Ureter (tissue), 1 donor: ENCODE data around the gene PTPN12. TPM values are rescaled to one million over a fixed set of nuclear protein-coding genes. Genes with fewer than 3 reads are reported as not detected.
"Not testable (repeated sequence)": the region's sequence is repeated elsewhere in the genome, so short reads cannot be mapped to it uniquely, and the experiment has no call there.

ENCODE experiments used
- DNase-seq: peaks from one replicate; pipeline ENCODE4 v3.0.0-alpha.2; 2020; ENCODE audit warnings: low spot score
- total RNA-seq: library from RNA; stranded (reverse); gene quantifications from one replicate; pipeline ENCODE4 v1.2.4, GENCODE V29; 2023
- donor health status: DM: yes; HTN: yes; CAD: no.

PTPN12 gene
- total RNA-seq, result 72.9 TPM

DNA sequence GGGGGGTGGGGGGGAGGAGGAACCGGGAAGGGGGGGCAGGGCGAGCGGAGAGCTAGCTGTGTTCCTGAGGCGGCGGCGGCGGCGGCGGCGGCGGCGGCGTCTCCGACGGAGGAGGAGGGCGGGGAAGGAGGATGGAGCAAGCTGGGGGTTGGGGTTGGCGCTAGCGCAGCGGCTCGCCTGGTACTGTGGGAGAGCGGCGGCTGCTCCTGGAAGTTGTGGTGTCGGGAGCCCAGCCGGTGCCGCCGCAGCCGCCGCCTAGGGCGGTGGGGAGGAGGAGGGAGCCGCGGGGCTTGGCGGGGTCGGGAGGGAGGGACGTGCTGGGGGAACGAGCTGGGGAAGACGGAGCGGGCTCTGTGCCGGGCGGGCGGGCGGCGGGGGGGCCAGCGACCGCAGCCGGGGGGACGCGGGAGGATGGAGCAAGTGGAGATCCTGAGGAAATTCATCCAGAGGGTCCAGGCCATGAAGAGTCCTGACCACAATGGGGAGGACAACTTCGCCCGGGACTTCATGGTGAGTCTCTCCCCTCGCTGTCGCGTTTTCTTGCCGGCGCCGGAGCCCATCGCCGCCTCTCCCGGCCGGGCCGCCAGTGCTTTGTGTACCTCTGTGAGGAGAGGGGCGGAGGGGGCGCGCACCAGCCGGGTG is at the start of gene PTPN12:
Gene PTPN12 (plus strand): TSS at position 160 of the 642 bp plus-strand sequence. CDS start 252 bp downstream, at position 412.
- DNase-seq, result no peak

DNA sequence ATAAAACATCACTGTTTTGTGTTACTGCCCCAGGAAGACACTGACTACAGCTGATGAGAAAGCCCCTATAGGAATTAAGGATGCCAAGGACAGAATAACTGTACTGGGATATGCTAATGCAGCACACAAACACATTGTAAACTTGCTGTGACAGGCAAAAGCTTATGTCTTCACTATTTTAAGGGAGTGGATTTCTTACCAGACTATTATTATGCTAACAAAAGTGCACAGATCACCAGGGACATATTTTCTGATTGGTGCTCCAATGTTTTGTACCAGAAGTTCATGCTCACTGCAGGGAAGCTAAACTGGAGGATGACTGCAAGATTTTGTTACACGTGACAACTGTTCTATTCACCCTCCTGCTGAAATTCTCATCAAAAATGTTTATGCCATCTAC is 48.1 kb upstream of the PTPN12 start:
- DNase-seq, result no peak

DNA sequence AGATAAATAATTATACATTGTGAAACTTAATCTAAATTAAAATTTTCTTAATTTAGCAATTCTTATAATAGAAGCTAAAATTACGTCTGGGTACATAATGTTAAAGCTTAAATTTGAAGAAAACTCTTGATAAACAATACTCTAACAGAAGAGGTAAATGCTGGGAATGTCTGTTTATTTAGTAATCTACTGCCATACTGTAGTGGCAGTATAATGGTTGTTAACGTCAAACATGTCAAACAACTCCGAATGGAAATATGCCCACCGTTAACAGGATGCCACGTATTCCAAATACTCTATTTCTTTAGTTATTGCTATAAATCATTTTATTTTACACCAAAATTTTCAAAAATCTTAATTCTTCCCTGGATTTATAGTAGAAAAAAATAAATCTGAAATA is 40.0 kb upstream of the PTPN12 start:
- no peak for DNase-seq

DNA sequence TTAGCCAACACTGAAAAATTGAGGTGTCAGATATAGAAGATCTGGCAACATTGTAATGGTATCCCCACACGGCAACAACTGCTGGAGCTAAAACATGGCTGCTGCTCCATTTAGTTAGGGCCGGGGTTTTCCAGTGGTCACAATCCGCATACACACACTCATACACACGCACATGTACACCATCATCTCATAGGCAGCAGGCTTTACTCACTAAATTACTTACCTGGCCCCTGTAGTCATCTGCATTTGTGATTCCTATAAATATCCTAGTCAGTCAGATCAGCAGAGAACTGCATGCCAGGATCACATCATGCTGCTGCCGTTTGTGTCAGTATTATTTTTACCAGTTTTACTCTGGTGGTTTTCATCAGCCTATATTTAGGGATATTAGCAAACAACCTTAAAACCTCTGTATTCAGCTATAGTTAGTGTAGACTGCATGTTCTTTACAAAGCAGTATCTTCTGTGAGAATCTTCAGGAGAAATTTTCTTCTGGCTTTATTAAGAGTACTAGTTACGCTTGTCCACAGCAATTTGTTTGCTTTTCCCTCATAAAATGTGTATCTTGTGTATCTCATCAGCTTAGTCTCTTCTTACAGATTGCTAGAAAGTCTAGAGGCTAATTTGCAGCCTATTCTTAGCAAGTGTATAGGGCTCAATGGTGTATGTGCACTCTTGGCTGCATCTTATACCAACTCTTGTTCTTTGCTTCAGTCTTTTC is 38.3 kb upstream of the PTPN12 start:
- DNase-seq, result no peak

DNA sequence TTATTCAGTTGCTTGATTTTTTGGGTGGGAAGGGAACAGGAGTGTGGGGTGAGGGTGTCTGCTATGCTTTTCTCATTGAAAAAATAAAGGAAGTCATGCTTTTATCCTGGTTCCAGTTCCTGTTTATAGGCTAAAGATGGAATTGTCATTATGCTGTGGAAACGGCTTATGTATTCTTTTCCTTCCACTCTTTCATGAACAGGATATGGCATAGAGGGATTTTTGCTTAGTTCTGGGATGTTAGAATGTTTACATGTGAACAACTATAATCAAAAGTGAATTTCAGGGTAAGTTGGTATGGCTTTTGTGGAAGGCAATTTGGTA is 35.9 kb upstream of the PTPN12 start:
- no peak for DNase-seq

DNA sequence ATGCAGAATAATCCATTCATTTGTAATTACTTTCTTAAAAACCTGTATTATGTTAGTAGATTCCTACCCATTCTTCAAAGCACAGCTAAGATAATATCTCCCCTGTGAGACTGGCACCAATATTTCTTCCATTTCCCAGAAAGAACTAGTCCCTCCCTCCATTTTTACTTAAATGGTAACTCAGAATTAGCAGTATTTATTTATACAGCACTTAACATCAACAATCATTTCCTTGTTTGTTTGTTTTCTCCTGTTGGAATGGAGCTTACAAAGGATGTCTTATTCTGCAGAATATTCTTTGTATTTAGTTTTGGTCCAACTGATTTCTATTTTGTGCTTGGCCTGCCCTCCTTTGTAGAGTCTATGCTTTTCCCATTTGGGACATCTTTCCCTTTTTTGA is 32.1 kb upstream of the PTPN12 start:
- no peak for DNase-seq

DNA sequence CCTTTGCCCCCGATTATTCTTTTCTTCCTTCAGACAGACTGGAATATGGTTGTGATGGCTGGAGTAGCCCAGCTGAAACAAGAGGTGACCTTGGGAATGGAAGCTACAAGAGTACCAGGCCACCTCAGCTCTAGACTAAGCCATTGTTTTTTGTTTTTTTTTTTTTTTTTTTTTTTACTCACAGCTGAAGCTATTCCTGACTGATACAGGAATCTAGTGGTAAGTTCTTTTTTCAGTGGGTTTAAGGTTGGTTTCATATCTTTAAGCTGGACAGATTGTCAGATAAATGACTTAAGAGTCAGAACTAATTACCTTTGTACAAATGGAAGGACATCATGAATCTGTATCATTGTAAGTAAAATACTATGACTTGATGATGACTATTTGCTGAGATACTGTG is 30.2 kb upstream of the PTPN12 start:
- DNase-seq, result no peak

DNA sequence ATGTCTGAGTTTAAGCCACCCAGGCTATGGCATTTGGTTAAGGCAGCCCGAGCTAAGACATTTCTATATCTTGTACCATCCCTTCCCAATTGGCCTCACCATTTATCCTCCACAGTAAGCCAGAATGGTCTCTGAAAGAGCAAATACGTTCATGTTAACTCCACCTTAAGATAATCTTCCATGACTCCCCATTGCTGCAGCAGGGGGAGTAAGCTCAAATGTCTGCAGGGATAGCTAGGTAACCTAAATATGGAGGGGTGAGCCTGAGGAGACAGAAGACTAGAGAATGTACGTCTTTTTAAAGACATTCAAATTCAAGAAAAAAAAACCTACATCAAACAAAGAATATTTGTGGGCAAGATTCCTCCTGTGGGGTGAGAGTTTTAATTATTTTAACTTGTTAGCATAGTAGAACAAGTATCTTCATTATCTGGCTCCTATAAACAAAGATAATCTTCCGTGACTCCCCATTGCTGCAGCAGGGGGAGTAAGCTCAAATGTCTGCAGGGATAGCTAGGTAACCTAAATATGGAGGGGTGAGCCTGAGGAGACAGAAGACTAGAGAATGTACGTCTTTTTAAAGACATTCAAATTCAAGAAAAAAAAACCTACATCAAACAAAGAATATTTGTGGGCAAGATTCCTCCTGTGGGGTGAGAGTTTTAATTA is 24.0 kb upstream of the PTPN12 start:
- not testable (repeated sequence) for DNase-seq

DNA sequence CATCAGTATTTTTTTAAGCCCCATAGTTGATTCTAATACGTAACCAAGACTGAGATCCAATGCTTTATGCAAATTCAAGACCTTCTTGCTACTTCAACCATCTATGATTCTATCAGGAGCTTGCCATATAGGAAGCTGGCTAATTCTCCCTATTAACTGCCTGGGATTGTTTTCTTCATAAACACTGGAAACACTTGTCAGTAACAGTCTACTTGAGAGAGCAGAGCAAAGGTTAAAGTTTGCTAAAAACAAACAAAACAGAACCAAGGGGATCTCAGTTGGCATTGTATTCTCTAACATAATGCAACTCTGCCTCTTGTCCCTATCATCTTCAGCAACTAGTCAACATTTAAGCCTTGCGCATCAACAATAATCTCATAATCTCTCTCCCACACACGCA is 21.0 kb upstream of the PTPN12 start:
- DNase-seq, result no peak

DNA sequence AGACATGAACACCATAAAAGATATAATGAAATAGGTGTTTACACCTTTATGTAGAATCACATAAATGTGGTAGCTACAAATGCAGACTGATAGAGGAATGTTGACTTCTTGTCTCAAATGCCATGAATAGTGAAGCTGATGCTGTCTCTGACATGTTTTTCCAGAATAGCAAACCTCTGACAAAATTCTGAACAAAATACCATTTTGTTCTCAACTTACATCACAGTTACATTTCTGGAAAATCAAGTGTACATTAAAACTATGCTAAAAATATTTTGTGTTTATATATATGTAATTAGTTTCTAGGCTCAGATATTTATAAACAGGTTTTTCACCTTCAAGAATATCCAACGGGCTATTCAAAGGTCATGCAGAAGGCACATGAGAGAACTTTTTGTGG is 16.8 kb upstream of the PTPN12 start:
- no peak for DNase-seq

DNA sequence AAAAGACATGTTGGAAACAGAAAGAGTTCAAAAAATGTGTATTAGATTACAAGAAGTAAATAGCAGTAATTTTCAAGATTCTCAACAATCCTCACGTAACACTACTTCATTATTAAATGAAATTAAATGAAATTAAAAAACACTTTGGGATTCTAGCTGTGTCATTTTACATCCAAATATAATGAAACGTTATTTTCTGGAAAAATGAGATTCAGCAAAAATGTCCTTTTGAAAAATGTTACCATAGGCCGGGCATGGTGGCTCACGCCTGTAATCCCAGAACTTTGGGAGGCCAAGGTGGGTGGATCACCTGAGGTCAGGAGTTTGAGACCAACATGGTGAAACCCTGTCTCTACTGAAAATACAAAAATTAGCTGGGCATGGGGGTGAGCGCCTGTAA is 15.6 kb upstream of the PTPN12 start:
- not testable (repeated sequence) for DNase-seq

DNA sequence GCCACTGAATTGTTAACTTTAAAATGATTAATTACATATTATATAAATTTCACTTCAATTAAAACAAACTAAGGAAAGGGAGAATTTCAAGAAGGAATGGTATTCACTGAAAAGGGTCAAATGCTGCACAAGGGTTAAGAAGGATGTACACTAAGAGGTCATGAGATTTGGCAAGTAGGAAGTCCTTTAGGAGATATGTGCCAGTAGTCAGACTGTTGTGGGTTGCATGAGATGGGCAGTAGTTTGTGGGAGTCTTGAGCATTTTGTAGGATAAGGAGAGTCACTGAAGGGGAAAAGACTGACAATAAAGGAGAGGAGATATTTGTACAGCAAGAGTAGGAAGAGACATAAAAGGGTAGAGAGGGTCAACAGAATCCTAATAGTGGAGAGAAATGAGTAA is 12.4 kb upstream of the PTPN12 start:
- no peak for DNase-seq

DNA sequence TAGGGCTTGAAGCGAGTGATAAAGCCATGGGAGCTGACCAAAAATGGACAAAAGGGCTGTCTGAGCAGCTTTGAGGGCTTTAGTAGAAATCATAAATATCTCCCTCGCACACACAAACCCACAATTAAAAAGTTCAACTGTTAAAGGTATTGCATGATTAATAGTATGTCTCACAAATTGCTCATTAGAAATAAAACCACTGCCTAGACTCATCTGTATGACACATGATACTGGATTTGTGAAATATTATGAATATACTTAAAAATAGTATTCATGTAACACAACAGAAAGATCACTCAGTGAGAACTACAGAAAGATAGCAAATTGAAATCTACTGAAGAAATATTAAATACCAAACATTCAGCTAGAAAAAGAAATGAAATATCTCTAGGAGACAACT is 11.9 kb upstream of the PTPN12 start:
- no peak for DNase-seq

DNA sequence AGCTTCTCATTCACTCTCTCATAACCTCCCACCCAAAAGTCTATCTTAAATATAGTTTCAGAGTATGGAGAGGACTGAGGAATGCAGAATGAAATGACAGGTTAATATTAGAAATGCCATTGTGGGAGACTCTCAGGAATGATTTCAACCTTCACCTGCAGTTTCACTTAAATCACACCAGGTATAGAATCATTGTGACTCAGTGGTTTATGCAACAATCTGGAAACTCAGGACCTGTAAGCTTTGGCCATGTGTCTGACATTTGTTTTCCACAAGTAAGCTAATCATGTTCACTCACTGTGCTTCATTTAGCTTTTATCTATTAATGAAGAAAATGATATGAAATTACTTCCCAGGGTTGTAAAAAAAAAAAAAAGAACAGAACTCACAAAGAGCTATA is 8.7 kb upstream of the PTPN12 start:
- DNase-seq, result no peak

DNA sequence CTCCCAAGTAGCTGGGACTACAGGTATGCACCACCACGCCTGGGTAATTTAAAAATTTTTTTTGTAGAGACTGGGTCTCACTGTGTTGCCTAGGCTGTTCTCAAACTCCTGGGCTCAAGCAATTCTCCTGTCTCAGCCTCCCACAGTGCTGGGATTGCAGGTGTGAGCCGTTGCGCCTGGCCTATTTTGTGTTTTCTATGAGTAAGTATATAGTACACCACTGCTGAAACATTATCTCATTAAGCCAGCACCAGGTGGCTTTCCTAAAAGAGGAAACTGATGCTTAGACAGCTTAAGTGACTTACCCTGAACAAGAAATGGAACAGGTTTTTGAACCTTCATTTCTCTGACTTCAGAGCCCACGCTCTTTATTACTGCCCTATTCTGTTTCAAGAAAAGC is 7.8 kb upstream of the PTPN12 start:
- DNase-seq, result no peak

DNA sequence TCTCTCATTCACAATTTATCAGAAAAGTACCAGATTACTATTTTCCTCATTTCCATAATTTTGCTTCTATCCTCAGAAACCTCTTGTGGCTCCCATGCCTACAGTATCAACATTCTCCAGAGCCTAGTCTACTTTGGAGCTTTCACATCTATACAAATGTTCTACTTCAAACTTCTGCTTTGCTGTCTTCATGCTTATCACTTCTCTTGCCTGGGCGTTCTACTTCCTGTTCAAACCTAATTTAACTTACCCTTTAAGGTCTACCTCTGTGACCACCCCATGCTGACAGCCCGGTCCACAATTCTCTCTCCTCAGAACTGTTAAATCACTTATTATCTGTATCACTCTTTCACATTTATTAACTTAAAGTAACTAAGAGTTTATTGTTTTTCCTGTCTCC is 6.1 kb upstream of the PTPN12 start:
- DNase-seq, result no peak

DNA sequence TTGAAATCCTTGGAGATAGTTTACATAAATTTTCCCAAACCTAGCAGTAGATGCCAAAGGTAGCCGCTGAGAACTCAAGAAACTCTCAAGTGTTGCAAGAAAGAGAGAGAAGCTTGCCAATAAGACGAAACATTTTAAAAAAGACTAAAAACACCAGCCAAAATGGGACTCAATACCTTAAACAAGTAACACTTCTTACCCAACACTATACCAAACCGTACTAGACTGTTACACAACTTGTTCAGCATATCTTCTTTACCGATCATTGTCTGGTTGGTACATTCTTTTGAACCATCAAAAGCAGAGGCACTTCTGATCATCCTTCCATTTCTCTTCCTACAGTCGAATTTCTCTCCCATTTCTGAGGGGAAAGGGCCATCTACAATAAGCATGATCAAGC is 4.8 kb upstream of the PTPN12 start:
- DNase-seq, result no peak

DNA sequence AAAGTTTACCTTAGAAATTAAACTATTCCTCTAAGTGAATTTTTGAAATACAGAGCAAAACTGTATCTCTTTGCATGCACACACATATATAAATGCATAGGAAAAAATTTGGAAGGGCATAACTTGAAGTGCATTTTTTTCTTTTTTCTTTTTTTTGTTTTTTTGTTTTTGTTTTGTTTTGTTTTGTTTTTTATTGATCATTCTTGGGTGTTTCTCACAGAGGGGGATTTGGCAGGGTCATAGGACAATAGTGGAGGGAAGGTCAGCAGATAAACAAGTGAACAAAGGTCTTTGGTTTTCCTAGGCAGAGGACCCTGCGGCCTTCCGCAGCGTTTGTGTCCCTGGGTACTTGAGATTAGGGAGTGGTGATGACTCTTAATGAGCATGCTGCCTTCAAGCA is 4.4 kb upstream of the PTPN12 start:
- DNase-seq, result not testable (repeated sequence)

DNA sequence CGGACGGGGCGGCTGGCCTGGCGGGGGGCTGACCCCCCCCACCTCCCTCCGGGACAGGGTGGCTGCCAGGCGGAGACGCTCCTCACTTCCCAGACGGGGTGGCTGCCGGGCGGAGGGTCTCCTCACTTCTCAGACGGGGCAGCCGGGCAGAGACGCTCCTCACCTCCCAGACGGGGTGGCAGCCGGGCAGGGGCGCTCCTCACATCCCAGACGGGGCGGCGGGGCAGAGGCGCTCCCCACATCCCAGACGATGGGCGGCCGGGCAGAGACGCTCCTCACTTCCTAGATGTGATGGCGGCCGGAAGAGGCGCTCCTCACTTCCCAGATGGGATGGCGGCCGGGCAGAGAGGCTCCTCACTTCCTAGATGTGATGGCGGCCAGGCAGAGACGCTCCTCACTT is 3.0 kb upstream of the PTPN12 start:
- not testable (repeated sequence) for DNase-seq

DNA sequence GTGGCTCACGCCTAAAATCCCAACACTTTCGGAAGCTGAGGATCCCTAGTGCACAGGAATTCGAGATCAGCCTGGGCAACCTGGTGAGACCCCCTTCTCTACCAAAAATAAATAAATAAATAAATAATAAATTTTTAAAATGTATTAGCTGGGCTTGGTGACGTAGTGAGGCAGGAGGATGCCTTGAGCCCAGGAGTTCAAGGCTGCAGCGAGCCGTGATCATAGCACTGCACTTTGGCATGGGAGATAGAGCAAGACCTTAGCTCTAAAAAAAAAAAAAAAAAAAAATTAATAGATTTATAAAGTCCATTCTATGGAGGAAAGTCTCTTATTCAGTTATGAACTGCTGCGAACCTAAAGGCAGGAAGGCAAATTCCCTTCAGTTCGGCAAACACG is 1.1 kb upstream of the PTPN12 start:
- no peak for DNase-seq

DNA sequence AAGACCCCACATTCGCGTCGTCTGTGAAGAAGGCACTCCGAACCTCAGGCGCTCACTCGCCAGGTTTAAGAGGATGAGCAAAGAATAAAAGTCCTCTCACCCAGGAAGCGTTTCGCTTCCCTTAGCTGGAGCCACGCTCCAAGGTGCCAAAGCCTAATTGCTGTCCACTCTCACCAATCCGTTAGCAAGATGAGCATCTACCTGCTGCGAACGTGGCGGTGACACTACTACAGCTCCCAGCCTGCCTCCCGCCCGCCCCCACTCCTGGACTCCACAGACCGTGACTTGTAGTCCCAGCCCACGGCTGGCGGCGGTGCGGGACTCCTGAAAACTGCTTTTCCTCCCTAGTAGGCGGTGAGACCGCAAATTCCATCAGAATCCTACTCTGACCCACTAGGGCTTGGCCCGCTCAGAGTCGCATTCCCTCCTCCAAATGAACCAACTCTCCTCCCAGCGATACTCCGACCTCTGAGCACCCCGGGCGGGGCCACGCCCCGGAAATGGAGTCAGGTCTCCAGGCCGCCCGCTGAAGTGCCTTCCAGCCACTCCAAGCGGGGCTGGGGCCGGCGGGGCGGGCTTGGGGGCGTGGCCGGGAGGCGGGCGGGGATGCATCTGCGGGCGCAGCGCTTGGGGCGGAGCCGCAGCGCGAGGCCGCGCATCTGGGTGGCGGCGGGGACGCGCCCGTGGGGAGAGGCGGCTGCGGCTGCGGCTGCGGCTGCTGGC is 521 bp upstream of the PTPN12 start:
- DNase-seq, result peak; percentile 98

DNA sequence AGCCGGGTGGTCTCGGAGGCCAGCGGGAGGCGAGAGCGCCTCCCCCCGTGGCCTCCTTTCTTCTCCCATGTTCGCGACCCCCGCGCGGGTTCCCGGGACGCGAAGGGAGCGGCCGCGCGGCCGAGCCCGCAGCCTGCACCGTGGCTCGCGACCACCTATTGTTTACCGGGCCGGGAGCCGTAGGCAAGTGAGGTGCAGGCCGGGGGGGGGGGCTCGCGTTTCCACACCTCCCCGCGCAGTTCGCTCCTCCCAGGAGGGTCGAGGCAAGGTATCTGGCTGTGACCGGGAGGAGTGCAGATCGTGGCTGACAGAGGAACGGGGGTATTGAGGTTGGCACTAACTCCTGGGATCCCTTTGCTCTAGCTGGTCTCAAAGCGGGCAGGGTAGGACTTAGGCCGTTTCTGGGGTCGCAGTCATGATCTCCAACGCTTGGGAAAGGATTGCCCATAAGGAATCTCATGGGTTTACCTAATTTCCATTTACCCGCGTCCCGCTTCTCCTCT is 734 bp downstream of the PTPN12 start:
- DNase-seq, result peak; percentile 58
